ENCODE data around the gene PNRC1.
"Not testable (repeated sequence)": the region's sequence is repeated elsewhere in the genome, so short reads cannot be mapped to it uniquely, and the experiment has no call there.

The PNRC1 gene

GRCh38 chr6:89110284-89110683, 29.7 kb downstream of the PNRC1 start:
- no peak for DNase-seq (ENCODE audit: low spot score)

GRCh38 chr6:89111933-89112332, 31.4 kb downstream of the PNRC1 start:
- no peak for DNase-seq (ENCODE audit: low spot score)

- no peak for DNase-seq (ENCODE audit: low spot score)
Measured at GRCh38 chr6:89116702-89117101, 36.2 kb downstream of the PNRC1 start.

DNA sequence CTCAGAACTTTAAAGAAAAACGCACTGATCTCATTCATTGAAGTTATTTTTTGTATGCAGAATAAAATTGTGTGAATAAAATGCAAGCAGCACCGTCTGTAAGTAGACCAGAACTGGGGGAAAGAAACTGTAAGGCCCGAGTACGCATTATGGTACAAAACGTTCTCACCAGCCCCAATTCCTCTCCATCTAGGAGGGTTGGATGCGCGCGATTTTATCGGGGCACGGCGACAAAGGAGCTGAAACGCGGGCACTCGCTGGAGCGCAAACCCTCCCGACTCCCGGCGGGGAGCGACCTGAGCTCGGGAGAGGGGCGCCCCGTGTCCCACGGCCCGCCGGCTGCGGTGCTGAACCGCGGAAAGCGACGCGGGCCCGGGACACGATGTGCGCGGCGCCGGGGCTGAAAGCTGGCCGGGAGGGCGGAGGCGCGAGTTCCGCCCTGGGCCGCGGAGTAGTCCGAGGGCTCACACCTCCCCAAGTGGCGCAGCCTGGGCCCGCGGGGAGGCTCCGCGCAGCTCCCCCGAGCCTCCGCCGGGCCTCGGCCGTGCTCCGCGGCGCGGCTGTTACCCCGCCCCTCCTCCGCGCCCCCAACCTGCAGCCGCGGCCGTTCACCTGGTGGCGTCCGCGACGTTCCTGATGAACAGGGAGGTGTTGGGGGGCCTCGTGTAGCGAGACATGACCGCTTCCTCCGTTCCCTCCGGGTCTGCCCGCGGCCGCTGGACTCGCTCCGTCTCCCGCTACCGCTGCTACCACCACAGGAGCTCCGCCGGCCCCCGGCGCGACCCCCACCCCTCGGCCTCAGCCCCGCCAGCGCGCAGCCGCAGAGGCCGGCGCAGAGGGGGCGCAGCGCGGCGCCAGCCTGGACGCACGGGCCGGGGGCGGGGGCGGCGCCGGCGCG, 36.9 kb downstream of the PNRC1 start, which contains the start of gene SRSF12:
SRSF12 (minus strand) TSS at position 861 of the 898 bp plus-strand sequence; CDS start at position 677, 184 bp downstream.
- DNase-seq (ENCODE audit: low spot score) = peak; percentile 10

- DNase-seq (ENCODE audit: low spot score) = no peak
Measured at GRCh38 chr6:89118931-89119330, 38.4 kb downstream of the PNRC1 start.

DNA sequence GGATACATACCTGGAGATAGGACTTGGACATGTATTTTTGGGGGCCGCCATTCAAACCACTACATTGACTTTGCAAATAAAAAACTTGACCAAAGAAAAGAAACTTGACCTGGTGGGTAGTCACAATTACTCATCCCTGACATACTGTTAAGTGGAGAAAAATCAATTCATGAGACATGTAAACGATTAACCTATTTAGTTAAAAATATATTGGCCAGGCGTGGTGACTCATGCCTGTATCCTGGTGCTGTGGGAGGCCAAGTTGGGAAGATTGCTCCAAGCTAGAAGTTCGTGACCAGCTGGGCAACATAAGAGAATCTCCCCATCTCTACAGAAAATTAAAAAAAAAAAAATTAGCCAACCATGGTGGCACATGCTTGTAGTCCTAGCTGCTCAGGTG, 39.8 kb downstream of the PNRC1 start:
- no peak for DNase-seq (ENCODE audit: low spot score)

DNA sequence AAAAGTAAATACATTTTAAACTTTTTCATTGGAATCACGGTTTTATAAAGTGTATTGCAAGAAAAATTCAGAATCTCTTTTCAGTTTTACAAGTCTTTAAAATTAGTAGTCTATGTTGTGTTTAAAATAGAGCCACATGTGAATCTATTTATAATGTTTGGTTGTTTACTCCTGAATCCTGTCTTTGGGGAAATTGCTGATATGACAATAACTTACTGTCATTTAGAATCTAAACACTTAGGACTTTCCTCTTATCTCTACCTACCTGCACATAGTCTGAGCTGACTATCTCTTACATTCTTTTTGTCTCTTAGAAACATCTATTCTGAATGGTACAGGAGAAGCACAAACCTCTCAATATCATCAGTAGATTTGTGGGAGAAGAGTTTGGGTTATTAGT, 41.4 kb downstream of the PNRC1 start:
- no peak for DNase-seq (ENCODE audit: low spot score)

GRCh38 chr6:89122625-89123024, 42.1 kb downstream of the PNRC1 start:
- peak; percentile 33 for DNase-seq (ENCODE audit: low spot score)

DNA sequence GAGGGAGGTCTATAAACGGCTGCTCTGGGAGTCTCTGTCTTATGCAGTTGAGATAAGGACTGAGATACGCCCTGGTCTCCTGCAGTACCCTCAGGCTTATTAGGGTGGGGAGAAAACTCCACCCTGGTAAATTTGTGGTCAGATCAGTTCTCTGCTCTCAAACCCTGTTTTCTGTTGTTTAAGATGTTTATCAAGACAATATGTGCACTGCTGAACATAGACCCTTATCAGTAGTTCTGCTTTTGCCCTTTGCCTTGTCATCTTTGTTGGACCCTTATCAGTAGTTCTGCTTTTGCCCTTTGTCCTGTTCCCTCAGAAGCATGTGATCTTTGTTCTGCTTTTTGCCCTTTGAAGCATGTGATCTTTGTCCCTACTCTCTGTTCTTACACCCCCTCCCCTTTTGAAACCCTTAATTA, 47.7 kb downstream of the PNRC1 start:
- not testable (repeated sequence) for DNase-seq (ENCODE audit: low spot score)

DNA sequence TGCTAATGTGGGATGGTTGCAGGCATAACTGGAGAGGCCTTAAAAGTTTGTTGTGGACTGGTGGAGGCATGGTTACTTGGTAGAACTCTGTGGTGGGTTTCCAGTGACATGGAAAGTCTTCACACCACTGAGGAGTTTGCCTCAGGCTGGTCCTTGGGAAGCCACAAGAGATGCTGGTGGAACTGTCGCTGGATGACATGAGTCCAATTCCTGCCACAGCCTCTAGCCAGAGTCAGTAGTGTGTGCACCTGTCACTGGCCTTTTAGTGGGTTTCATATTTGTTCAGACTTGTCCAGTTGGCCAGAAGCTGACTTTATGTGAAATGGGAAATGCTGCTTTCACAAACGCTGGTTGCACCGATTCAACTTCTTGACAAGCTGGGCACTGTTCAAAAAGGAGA, 51.0 kb downstream of the PNRC1 start:
- no peak for DNase-seq (ENCODE audit: low spot score)

- DNase-seq (ENCODE audit: low spot score) = no peak
Measured at GRCh38 chr6:89132057-89132456, 51.5 kb downstream of the PNRC1 start.

- no peak for DNase-seq (ENCODE audit: low spot score)
Measured at GRCh38 chr6:89133981-89134380, 53.4 kb downstream of the PNRC1 start.

- no peak for DNase-seq (ENCODE audit: low spot score)
Measured at GRCh38 chr6:89134723-89135122, 54.2 kb downstream of the PNRC1 start.
